Neural crest cell (in vitro differentiated cells): ENCODE data around the gene LONRF2. TPM values are rescaled to one million over a fixed set of nuclear protein-coding genes. Genes with fewer than 3 reads are reported as not detected.

Experiments
- DNase-seq: peaks from one replicate; pipeline ENCODE4 v3.0.0; 2021; ENCODE audit warnings: low read depth, mixed read lengths, low spot score
- H3K27ac Mint-ChIP-seq: one replicate; pipeline ENCODE4 v1.8.0; 2021; ENCODE audit warnings: mild to moderate bottlenecking, mixed read lengths; ENCODE audit not compliant: unreplicated experiment
- H3K27me3 Mint-ChIP-seq: 2 replicates; pipeline ENCODE4 v1.8.0; 2021; ENCODE audit warnings: low read depth, mild to moderate bottlenecking, mixed read lengths
- H3K36me3 Mint-ChIP-seq: 2 replicates; pipeline ENCODE4 v1.8.0; 2021; ENCODE audit warnings: low read depth, mild to moderate bottlenecking, mixed read lengths
- H3K4me1 Mint-ChIP-seq: 2 replicates; pipeline ENCODE4 v1.8.0; 2021; ENCODE audit warnings: mixed read lengths
- H3K4me3 Mint-ChIP-seq: one replicate; pipeline ENCODE4 v1.8.0; 2021; ENCODE audit warnings: mild to moderate bottlenecking, mixed read lengths
- H3K9me3 Mint-ChIP-seq: 2 replicates; pipeline ENCODE4 v1.8.0; 2021; ENCODE audit warnings: mixed read lengths
- total RNA-seq: library from RNA; stranded (reverse); gene quantifications from 2 replicates; pipeline ENCODE4 v1.2.1, GENCODE V29; 2021
- TF ChIP-seq, protein P1 (sequence below): fragments of 200-600 bp; sonication (generic); conservative IDR thresholded peaks from 2 replicates; pipeline ENCODE4 v1.5.0; 2021; ENCODE audit warnings: antibody characterized with exemption, mild to moderate bottlenecking

Gene LONRF2
- total RNA-seq, 1 donor from 2014 or later, result 5.2 TPM

DNA sequence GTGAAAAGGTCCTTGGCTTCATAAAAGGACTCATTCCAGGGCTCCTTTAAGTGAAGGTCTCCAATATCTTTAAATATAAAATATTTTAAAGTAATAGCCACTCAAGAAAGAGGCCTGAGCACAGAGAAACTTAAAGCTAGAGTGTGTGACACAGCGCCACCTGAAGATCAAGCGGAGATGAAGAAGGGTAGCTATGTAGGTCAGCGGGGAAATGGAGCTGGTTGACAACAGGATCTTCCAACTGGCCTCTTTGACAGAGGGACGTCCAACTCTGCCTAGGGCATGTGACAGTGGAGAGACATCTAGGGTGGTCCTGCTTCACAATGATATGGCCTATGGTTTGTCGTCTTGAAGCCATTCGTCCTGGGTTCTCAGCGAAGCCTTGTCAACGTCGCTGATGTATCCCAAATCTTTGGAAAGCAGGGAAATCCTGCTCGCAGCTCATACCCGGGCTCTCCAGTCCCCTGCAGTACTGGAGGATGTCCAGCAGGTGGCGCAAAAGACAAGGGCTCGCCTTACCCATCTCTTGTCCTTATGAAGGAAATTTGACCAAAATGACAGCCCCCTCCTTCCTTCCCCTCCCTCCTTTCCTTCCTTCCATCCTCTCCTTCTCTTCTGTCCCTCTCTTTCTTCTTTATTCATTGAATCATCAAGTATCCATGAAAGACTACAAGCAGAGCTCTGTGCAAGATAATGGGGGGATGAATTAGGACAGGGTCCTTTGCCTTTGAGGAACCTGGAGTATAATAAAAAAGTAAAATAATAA is 59.6 kb downstream of the LONRF2 start:
- Mint-ChIP-seq H3K4me3 (no peak overlapping the region), H3K27me3 (no peaks in the 10 kb centered on the region), H3K27ac (no peak overlapping the region), H3K36me3 (no peaks in the 10 kb centered on the region), H3K4me1 (peaks cover 2% of the 10 kb centered on the region), H3K9me3 (no peaks in the 10 kb centered on the region)
- peak; percentile 75 for DNase-seq
- TF ChIP-seq, protein P1, sequence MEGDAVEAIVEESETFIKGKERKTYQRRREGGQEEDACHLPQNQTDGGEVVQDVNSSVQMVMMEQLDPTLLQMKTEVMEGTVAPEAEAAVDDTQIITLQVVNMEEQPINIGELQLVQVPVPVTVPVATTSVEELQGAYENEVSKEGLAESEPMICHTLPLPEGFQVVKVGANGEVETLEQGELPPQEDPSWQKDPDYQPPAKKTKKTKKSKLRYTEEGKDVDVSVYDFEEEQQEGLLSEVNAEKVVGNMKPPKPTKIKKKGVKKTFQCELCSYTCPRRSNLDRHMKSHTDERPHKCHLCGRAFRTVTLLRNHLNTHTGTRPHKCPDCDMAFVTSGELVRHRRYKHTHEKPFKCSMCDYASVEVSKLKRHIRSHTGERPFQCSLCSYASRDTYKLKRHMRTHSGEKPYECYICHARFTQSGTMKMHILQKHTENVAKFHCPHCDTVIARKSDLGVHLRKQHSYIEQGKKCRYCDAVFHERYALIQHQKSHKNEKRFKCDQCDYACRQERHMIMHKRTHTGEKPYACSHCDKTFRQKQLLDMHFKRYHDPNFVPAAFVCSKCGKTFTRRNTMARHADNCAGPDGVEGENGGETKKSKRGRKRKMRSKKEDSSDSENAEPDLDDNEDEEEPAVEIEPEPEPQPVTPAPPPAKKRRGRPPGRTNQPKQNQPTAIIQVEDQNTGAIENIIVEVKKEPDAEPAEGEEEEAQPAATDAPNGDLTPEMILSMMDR, result peak; percentile 96

DNA sequence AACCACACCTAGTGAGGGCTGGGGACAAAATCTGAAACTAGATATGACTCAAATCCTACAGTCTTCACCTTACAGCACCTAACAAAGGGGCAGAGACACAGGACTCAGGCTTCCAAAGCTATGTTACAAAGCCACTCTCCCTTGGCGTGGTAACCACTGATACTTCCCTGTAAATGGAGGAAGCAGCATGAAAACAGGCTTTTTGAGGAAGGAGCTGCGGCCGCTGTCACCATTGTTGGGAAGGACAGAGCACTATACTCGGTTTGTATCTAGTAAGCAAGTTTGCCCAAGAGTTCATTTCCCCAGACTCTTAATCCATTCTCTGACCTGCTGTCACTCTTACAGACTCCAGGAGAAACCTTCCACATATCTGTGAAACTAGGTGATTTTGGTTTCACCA is 60.3 kb downstream of the LONRF2 start:
- TF ChIP-seq, protein P1, result no peak
- no peaks in the 10 kb centered on the region for H3K27me3 Mint-ChIP-seq

DNA sequence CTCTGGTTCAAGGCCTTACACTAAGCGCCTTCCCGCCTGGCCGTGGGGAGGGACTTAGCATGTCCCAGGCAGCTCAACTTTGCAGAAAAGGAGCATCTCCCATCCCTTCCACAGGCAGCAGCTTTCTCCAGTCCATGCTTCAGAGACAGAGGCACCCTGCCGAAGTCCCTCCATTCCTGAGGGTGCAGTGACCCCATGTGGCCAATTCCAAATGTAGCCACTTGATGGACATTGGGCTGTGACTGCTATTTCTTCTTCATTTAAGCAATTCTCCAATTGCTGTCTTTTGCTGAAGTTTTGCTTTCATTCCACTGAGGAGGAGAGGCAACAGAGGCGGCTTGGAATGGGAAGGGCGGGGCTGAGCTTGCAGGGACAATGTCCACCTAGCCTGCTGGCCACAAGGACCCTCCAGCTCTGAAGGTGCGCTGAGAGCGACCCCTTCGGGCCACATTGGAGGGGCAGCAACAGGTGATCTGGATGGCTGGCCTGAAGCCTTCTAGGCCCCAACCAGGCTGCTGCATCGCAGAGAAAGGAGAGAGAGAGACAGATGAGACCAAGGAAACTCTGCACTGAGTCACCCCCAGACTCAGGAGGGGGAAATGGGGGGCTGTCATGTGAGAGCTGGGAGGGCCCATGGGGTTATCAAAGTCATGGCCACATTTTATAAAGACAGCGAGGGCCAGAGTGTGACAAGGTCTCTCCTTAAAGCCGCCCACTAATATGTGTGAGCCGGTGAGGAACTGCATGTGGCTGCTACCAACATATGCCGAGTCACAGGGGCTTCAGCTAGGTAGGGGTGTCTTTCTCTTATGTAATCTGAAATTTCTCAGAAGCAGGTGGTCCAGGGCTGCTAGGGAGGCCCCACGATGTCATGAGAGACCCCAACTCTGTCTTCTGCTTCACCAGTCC is 61.3 kb downstream of the LONRF2 start:
- TF ChIP-seq, protein P1, result peak; percentile 74
- DNase-seq, result peak; percentile 65
- Mint-ChIP-seq H3K4me3 (no peak overlapping the region), H3K27me3 (no peaks in the 10 kb centered on the region), H3K27ac (no peak overlapping the region), H3K9me3 (no peaks in the 10 kb centered on the region), H3K36me3 (no peaks in the 10 kb centered on the region), H3K4me1 (no peaks in the 10 kb centered on the region)

More for the DNA sequence above, 60.3 kb downstream of the LONRF2 start:
- H3K36me3 Mint-ChIP-seq, result no peaks in the 10 kb centered on the region
- no peak overlapping the region for H3K4me3 Mint-ChIP-seq
- no peaks in the 10 kb centered on the region for H3K4me1 Mint-ChIP-seq
- H3K27ac Mint-ChIP-seq, result no peak overlapping the region
- DNase-seq, result no peak
- H3K9me3 Mint-ChIP-seq, result no peaks in the 10 kb centered on the region

GRCh38 chr2:100259106-100259505 is 63.2 kb downstream of the LONRF2 start:
- no peak overlapping the region for H3K27ac Mint-ChIP-seq
- no peak for DNase-seq
- TF ChIP-seq, protein P1, result no peak
- H3K27me3 Mint-ChIP-seq, result no peaks in the 10 kb centered on the region
- H3K4me3 Mint-ChIP-seq, result no peak overlapping the region
- H3K4me1 Mint-ChIP-seq, result no peaks in the 10 kb centered on the region
- no peaks in the 10 kb centered on the region for H3K36me3 Mint-ChIP-seq
- no peaks in the 10 kb centered on the region for H3K9me3 Mint-ChIP-seq

GRCh38 chr2:100257939-100258338 is 64.4 kb downstream of the LONRF2 start:
- no peak overlapping the region for H3K27ac Mint-ChIP-seq
- no peaks in the 10 kb centered on the region for H3K27me3 Mint-ChIP-seq
- no peaks in the 10 kb centered on the region for H3K9me3 Mint-ChIP-seq
- TF ChIP-seq, protein P1, result no peak
- no peak for DNase-seq
- H3K36me3 Mint-ChIP-seq, result no peaks in the 10 kb centered on the region
- no peaks in the 10 kb centered on the region for H3K4me1 Mint-ChIP-seq
- no peak overlapping the region for H3K4me3 Mint-ChIP-seq
